GM21447 (cell line): Measurements from ENCODE around the gene OR1C1.
"Not testable (repeated sequence)": the region's sequence is repeated elsewhere in the genome, so short reads cannot be mapped to it uniquely, and the experiment has no call there.

Experiments
- ATAC-seq: cut with Tn5 transposase; IDR thresholded peaks from one replicate; pipeline ENCODE4 v1.9.1; 2021; ENCODE audit not compliant: unreplicated experiment

OR1C1 gene

GRCh38 chr1:247760456-247760855 is at the start of gene OR1C1:
Gene OR1C1, minus strand, starts transcription at chr1:247760556. Its CDS starts 2,150 bp downstream, at chr1:247758406.
- no peak for ATAC-seq

- ATAC-seq: no peak
These were observed 37.2 kb upstream of the OR1C1 start for GRCh38 chr1:247797518-247797917.

GRCh38 chr1:247769603-247770002 is 9.2 kb upstream of the OR1C1 start:
- no peak for ATAC-seq

DNA sequence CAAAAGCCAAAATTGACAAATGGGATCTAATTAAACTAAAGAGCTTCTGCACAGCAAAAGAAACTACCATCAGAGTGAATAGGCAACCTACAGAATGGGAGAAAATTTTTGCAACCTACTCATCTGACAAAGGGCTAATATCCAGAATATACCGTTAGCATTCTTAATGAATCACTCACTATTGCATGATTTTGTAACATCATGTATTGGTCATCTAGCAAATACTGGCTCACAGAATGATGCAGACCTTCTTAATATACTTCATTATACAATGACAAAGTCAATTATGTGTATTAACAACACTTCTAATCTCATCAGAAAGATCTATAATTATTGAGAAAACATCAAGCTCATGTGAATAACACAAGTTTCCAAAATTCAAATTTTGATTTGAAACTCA is 6.0 kb downstream of the OR1C1 start:
- ATAC-seq: not testable (repeated sequence)

DNA sequence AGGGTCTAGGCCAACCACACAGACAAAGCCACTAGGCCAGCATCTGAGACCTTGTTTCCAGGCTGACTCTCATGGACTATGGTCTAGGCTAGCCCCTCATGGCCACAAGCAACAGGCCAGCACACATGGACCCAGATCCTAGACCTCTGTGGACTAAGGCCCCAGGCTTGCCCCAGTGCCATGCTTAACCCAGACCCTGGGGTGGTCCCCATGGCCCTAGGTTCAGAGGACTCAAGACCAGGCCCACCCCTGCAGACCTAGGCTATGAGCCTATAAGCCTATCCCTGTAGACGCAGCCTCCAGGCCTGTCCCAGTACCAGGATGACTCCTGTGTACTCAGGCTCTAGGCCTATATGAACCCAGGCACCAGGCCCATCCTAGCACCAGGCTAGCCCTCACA is 10.5 kb downstream of the OR1C1 start:
- no peak for ATAC-seq

GRCh38 chr1:247748041-247748440 is 12.3 kb downstream of the OR1C1 start, which contains the start of gene OR14A2:
Gene OR14A2, minus strand, starts transcription at chr1:247748141.
- ATAC-seq: no peak

- ATAC-seq: no peak
These were observed 12.7 kb downstream of the OR1C1 start for GRCh38 chr1:247747616-247748015.

GRCh38 chr1:247746391-247746935 is 13.9 kb downstream of the OR1C1 start:
- ATAC-seq: no peak

- ATAC-seq: not testable (repeated sequence)
These were observed 18.1 kb downstream of the OR1C1 start for GRCh38 chr1:247742215-247742760.

DNA sequence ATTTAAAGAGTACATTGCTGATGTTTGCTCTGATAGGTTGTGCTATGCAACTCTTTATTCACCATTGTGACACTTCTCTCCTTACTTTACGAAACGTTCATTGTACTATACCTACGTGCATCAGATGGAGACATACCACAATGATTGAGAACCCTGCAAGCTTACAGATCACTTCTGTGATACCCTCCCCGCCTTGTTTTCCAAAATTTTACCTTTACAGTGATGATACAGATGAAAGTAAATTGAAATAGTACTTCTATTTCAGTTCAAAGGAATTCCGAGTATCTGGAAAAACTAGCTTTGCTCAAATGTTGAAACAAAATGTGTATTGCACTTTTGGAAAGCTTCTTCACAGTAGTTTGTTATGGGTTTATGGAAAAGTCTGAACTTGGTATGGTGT is 18.6 kb downstream of the OR1C1 start:
- no peak for ATAC-seq

DNA sequence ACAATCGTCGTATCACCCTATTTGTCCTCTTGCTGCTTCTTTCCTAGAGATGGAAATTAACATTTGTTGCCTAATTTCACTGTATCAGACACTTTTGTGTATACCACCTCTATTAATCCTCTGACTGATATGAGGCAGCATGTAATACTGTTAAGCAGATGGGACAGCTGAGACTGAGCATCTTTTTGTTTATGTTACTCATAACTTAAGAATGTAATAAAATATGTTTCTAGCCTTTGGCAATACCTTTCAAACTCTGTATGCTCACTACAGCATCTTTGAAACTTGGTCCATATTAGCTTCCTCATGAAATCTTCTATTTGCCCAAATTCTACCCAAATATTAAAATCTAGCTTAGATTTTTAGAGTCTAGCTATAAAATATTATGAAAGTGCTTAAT is 19.6 kb downstream of the OR1C1 start:
- ATAC-seq: no peak

DNA sequence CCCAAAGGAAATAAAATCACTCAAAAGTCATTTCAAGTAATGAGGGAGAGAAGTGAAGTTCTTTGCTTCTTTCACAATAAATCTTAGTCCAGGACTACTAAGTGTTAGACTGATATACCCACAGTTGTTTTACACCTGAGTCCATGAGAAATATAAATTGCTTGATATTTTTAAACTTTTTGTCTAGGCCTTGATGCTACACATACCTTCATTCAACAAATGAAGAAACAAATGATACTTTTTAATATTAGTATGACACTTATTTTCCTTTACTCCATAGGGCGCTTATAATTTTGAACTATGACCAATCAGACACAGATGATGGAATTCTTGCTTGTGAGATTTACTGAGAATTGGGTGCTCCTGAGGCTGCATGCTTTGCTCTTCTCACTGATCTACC is 22.0 kb downstream of the OR1C1 start, which contains the start of gene OR14K1:
OR14K1 (plus strand) TSS at position 301 of the 400 bp plus-strand sequence; CDS start at position 301, 0 bp downstream.
- ATAC-seq: no peak

DNA sequence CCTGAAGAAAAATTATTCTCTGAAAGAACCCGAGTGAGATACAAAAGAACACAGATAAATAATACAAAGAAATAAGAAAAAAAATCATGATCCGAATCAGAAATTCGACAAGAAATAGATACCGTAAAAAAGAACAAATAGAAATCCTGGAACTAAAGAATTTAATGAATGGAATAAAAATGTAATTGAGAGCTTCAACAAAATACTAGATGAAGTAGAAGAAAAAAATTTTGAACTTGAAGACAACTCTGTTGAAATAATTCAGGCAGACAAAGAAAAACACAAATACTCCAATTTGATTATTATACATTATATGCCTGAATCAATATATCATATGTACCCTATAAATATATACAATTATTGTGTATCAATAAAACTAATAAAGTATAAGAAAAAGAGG is 39.1 kb downstream of the OR1C1 start:
- ATAC-seq: no peak

DNA sequence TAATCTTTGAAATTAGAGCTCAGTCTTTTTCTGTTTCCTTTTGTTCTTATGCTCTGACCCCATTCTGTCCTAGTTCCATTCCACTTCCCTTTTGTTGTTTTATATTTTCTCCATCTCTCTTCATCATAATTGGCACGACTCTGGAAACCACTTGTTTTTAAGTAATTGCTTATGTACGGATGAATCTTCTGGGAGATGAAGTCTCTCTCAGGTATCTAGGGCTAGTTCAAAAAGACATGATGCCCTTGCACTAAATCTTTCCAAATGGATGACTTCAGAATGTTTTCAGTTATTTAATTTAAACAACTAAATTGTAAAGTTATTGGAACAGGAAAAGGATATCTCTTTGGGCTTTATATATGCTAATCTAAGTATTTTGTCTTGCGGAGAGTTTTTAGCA is 43.8 kb downstream of the OR1C1 start, which contains the start of gene OR6F1:
OR6F1 (minus strand) TSS at position 101 of the 400 bp plus-strand sequence. CDS start 3,891 bp downstream, outside the sequence.
- ATAC-seq: no peak

DNA sequence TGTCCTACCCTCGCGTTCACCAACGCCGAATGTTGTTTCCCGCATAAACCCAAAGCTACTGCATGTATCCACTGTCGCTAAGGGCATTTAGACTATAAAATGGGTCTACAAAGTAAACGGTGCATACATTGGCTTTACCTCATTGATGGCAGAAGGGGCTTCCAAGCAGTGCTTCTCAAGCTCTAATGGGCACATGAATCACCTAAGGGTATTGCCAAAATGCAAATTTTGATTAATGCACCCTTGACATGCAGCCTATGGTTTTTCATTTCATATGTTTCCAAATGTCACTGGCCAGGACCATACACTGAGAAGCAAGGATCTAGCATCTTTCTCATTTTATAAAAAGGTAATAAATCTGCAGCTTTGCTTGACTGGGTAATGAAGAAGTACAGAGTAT is 46.6 kb downstream of the OR1C1 start:
- ATAC-seq: no peak

- not testable (repeated sequence) for ATAC-seq
These were observed 49.7 kb downstream of the OR1C1 start for GRCh38 chr1:247710681-247711080.
